CD14-positive monocyte (primary cell): ENCODE results near the gene TRIM36. TPM values are rescaled to one million over a fixed set of nuclear protein-coding genes. Genes with fewer than 3 reads are reported as not detected.

Experiments used
- DNase-seq, 3 donors: peaks; one replicate each; pipeline ENCODE4 v3.0.0-alpha.2; 2011 to 2022
- H2AFZ ChIP-seq: 2 replicates; pipeline ENCODE4 v1.6.0; 2012; ENCODE audit warnings: mild to moderate bottlenecking, low read depth, low read length, inconsistent platforms; ENCODE audit not compliant: insufficient read depth, poor library complexity, severe bottlenecking
- H3K27ac ChIP-seq, 2 donors: 1 replicate in 1 of 2; 2 replicates in 1 of 2; pipeline ENCODE4 v1.5.1; 2012 to 2013; ENCODE audit warnings: low read length in 2 of 2, control low read depth in 1 of 2, inconsistent platforms in 1 of 2, low read depth in 1 of 2, mild to moderate bottlenecking in 1 of 2
- H3K27me3 ChIP-seq, 2 donors: one replicate each; pipeline versions ENCODE4 v1.6.0 to v1.6.1; 2011 to 2013; ENCODE audit warnings: low read length in 2 of 2; ENCODE audit not compliant: control insufficient read depth in 2 of 2, insufficient read depth in 2 of 2
- H3K36me3 ChIP-seq, 2 donors: replicated peaks in 1 of 2; 1 replicate in 1 of 2; 2 replicates in 1 of 2; pipeline versions ENCODE4 v1.5.1 to v1.6.1; 2012 to 2013; ENCODE audit warnings: low read length in 2 of 2, control low read depth in 1 of 2, inconsistent platforms in 1 of 2, mild to moderate bottlenecking in 1 of 2; ENCODE audit not compliant: insufficient read depth in 2 of 2, control insufficient read depth in 1 of 2
- H3K4me1 ChIP-seq, 2 donors: 1 replicate in 1 of 2; 2 replicates in 1 of 2; pipeline versions ENCODE4 v1.5.1 to v1.6.1; 2012 to 2013; ENCODE audit warnings: low read length in 2 of 2, control low read depth in 1 of 2, inconsistent platforms in 1 of 2, mild to moderate bottlenecking in 1 of 2, moderate library complexity in 1 of 2; ENCODE audit not compliant: insufficient read depth in 2 of 2, control insufficient read depth in 1 of 2
- H3K4me2 ChIP-seq: replicated peaks from 2 replicates; pipeline ENCODE3; 2012; ENCODE audit warnings: low read length, moderate library complexity, mild to moderate bottlenecking; ENCODE audit not compliant: poor library complexity, severe bottlenecking; ENCODE audit errors: extremely low read depth
- H3K4me3 ChIP-seq, 3 experiments: fragments of 200-600 bp in 1 of 3; sonication (generic) in 1 of 3; replicated peaks in 1 of 3; 1 replicate in 2 of 3; 2 replicates in 1 of 3; pipeline ENCODE4 v1.5.1; 2011 to 2013; ENCODE audit warnings: low read length in 3 of 3, mild to moderate bottlenecking in 3 of 3, control low read depth in 2 of 3, low read depth in 2 of 3, inconsistent platforms in 1 of 3, moderate library complexity in 1 of 3
- H3K79me2 ChIP-seq: 2 replicates; pipeline ENCODE4 v1.6.0; 2012; ENCODE audit warnings: mild to moderate bottlenecking, control low read depth, inconsistent platforms, low read length, moderate library complexity; ENCODE audit not compliant: insufficient read depth
- H3K9ac ChIP-seq: 2 replicates; pipeline ENCODE4 v1.6.0; 2017; ENCODE audit warnings: low read length, mild to moderate bottlenecking; ENCODE audit not compliant: insufficient read depth, poor library complexity, severe bottlenecking
- H3K9me3 ChIP-seq, 2 donors: replicated peaks in 1 of 2; 1 replicate in 1 of 2; 2 replicates in 1 of 2; pipeline versions ENCODE4 v1.5.1 to v1.6.1; 2012 to 2013; ENCODE audit warnings: low read length in 2 of 2, control low read depth in 1 of 2; ENCODE audit not compliant: control insufficient read depth in 1 of 2, insufficient read depth in 1 of 2
- H4K20me1 ChIP-seq: 2 replicates; pipeline ENCODE4 v1.6.0; 2012; ENCODE audit warnings: mild to moderate bottlenecking, low read length, control low read depth, moderate library complexity; ENCODE audit not compliant: insufficient read depth
- H3K27ac Mint-ChIP-seq, 7 donors: one replicate each; pipeline ENCODE4 v1.8.0; 2020; ENCODE audit warnings: mild to moderate bottlenecking in 7 of 7, mixed read lengths in 7 of 7, moderate library complexity in 6 of 7, inconsistent platforms in 2 of 7
- H3K27me3 Mint-ChIP-seq, 3 donors: one replicate each; pipeline ENCODE4 v1.8.0; 2021 to 2022; ENCODE audit warnings: low read depth in 3 of 3, mild to moderate bottlenecking in 3 of 3, mixed read lengths in 3 of 3, moderate library complexity in 3 of 3, inconsistent platforms in 1 of 3
- H3K36me3 Mint-ChIP-seq, 2 donors: one replicate each; pipeline ENCODE4 v1.8.0; 2020; ENCODE audit warnings: mixed read lengths in 2 of 2, inconsistent platforms in 1 of 2, mild to moderate bottlenecking in 1 of 2
- H3K4me1 Mint-ChIP-seq: one replicate; pipeline ENCODE4 v1.8.0; 2020; ENCODE audit warnings: mild to moderate bottlenecking, mixed read lengths
- H3K4me3 Mint-ChIP-seq, 2 donors: one replicate each; pipeline ENCODE4 v1.8.0; 2020; ENCODE audit warnings: mild to moderate bottlenecking in 2 of 2, mixed read lengths in 2 of 2, moderate library complexity in 1 of 2
- H3K9me3 Mint-ChIP-seq, 7 donors: one replicate each; pipeline ENCODE4 v1.8.0; 2020 to 2022; ENCODE audit warnings: mixed read lengths in 7 of 7, mild to moderate bottlenecking in 6 of 7, moderate library complexity in 6 of 7, inconsistent platforms in 2 of 7
- WGBS: methylation state at CpG from one replicate; pipeline ENCODE4 v1.1.5; 2013; ENCODE audit warnings: missing lambda C conversion rate; ENCODE audit not compliant: insufficient coverage; 5-methylcytosine and 5-hydroxymethylcytosine counted together
- intact Hi-C, 2 donors: fragments of 100-400 bp; cut with micrococcal nuclease; formaldehyde crosslinking; loops; one replicate each; pipeline versions ENCODE4 v1.15.0 to v1.15.1; 2023
- polyA plus RNA-seq, 3 donors: library from polyadenylated mRNA; depleted of rRNA in 1 of 3; unstranded in 2 of 3; stranded (reverse) in 1 of 3; fragments of 300-500 nt in 2 of 3; fragments of >200 nt in 1 of 3; fragmentation: Illumina TruSeq in 2 of 3; gene quantifications; 1 replicate in 2 of 3; 2 replicates in 1 of 3; pipeline ENCODE4 v1.2.3, GENCODE V29; 2012 to 2021
- TF ChIP-seq, protein P1 (sequence below): fragments of 200-600 bp; IDR thresholded peaks from one replicate; pipeline ENCODE4 v1.8.0; 2022; ENCODE audit warnings: antibody characterized with exemption, mild to moderate bottlenecking

Gene TRIM36
- polyA plus RNA-seq, 3 donors = 1.7 to 2.3 (median 1.9) TPM

DNA sequence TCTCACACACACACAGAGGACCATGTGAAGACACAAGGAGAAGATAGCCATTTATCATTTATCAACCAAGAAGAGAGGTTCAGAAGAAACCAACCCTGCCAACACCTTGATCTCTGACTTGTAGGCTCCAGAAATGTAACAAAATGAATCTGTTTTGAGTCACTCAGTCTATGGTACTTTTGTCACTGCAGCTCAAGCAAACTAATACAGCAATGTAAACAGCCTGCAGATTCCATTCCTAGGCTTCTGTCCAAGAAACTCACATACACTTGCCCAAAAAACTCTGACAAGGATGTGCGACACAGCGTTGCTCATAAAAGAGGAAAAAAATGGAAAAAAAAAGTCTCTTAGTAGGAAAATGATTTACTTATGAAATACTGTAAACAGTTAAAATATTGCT lies 33.4 kb downstream of the TRIM36 start:
- Histone ChIP-seq H3K9me3 (no peaks in the 10 kb centered on the region), H3K27me3 (peaks cover 0 to 7% of the 10 kb centered on the region in 2 donors), H4K20me1 (no peaks in the 10 kb centered on the region), H3K9ac (no peak overlapping the region), H3K4me1 (peaks cover 5 to 8% of the 10 kb centered on the region in 2 donors), H3K4me3 (no peak overlapping the region), H2AFZ (no peak overlapping the region), H3K4me2 (no peak overlapping the region), H3K36me3 (no peaks in the 10 kb centered on the region), H3K79me2 (no peaks in the 10 kb centered on the region), H3K27ac (no peak overlapping the region)
- H3K27ac Mint-ChIP-seq = no peak overlapping the region
- no peak overlapping the region for H3K4me3 Mint-ChIP-seq
- no CpG with 5 or more reads among the region's 2 CpGs for WGBS
- H3K27me3 Mint-ChIP-seq = peaks cover 0 to 9% (median 8%) of the 10 kb centered on the region in 3 donors
- intact Hi-C loops = no loop called here
- peaks cover 0 to 6% of the 10 kb centered on the region in 2 donors for H3K36me3 Mint-ChIP-seq
- TF ChIP-seq, protein P1, sequence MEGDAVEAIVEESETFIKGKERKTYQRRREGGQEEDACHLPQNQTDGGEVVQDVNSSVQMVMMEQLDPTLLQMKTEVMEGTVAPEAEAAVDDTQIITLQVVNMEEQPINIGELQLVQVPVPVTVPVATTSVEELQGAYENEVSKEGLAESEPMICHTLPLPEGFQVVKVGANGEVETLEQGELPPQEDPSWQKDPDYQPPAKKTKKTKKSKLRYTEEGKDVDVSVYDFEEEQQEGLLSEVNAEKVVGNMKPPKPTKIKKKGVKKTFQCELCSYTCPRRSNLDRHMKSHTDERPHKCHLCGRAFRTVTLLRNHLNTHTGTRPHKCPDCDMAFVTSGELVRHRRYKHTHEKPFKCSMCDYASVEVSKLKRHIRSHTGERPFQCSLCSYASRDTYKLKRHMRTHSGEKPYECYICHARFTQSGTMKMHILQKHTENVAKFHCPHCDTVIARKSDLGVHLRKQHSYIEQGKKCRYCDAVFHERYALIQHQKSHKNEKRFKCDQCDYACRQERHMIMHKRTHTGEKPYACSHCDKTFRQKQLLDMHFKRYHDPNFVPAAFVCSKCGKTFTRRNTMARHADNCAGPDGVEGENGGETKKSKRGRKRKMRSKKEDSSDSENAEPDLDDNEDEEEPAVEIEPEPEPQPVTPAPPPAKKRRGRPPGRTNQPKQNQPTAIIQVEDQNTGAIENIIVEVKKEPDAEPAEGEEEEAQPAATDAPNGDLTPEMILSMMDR = no peak
- no peaks in the 10 kb centered on the region for H3K9me3 Mint-ChIP-seq
- DNase-seq = no peak
- peaks cover 9% of the 10 kb centered on the region for H3K4me1 Mint-ChIP-seq

DNA sequence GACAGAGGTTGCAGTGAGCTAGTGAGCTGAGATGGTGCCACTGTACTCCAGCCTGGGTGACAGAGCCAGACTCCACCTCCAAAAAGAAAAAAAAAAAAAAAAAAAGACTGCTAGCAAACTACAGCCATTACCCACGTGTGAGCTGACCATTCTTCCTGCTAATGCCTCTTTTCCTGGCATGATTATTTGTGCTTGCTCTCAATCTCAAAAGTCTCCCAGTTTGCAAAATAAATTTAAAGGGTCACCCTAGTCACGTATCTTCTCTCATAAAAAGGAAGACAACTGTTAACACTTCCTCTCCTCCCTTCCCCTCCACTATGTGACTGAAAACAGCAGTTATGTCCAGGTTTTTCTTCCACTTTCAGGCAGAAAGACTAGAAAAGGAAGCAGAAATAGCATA lies 37.2 kb downstream of the TRIM36 start:
- H4K20me1 ChIP-seq = no peaks in the 10 kb centered on the region
- Mint-ChIP-seq H3K9me3 (peaks cover 0 to 2% (median 0%) of the 10 kb centered on the region in 7 donors), H3K27ac (no peak overlapping the region), H3K4me3 (peak overlapping the region in 1 of 2 donors; percentile 70), H3K27me3 (peaks cover 0 to 4% (median 4%) of the 10 kb centered on the region in 3 donors), H3K4me1 (peaks cover 9% of the 10 kb centered on the region), H3K36me3 (peaks cover 0 to 6% of the 10 kb centered on the region in 2 donors)
- no peak overlapping the region for H3K27ac ChIP-seq
- no peak overlapping the region for H3K4me2 ChIP-seq
- peaks cover 5 to 8% of the 10 kb centered on the region in 2 donors for H3K4me1 ChIP-seq
- TF ChIP-seq, protein P1 = no peak
- H2AFZ ChIP-seq = no peak overlapping the region
- no peak overlapping the region for H3K4me3 ChIP-seq
- no peak overlapping the region for H3K9ac ChIP-seq
- no peaks in the 10 kb centered on the region for H3K9me3 ChIP-seq
- peaks cover 0 to 7% of the 10 kb centered on the region in 2 donors for H3K27me3 ChIP-seq
- H3K79me2 ChIP-seq = no peaks in the 10 kb centered on the region
- intact Hi-C loops = no loop called here
- 0% methylated on average over 1 of the region's 2 CpGs for whole genome bisulfite sequencing
- DNase-seq = no peak
- no peaks in the 10 kb centered on the region for H3K36me3 ChIP-seq
